ENCODE results near the gene KANK2. TPM values are rescaled to one million over a fixed set of nuclear protein-coding genes. Genes with fewer than 3 reads are reported as not detected.
A peak's percentile ranks its signal among the peaks of the same experiment; 100 is the strongest.

The KANK2 gene
- total and polyA plus RNA-seq, 2 of the 13 experiments (the other 11 are each of a cell fraction or from before 2014, with no cell fraction given): 5.7 to 12.9 TPM

- TF ChIP-seq ZNF318 (CRISPR knock-in tag; IDR thresholded peaks at IDR 0.05): no peak; the same call in 1 of the 2 replicates
- no peak for TF ChIP-seq YEATS4 (CRISPR knock-in tag; IDR thresholded peaks at IDR 0.05; ENCODE audit: borderline replicate concordance)
- TF ChIP-seq ZNF780A (CRISPR knock-in tag; IDR thresholded peaks at IDR 0.05): no peak
- TF ChIP-seq FOSL2 (CRISPR knock-in tag; IDR thresholded peaks at IDR 0.05): 0 out of 2 replicates have a peak, but pooled peaks have one; percentile 38
- TF ChIP-seq ZNF282 (IDR thresholded peaks at IDR 0.05; ENCODE audit: partially characterized antibody): no peak
- no peak for TF ChIP-seq NFE2L1 (CRISPR knock-in tag; IDR thresholded peaks at IDR 0.05; ENCODE audit: borderline replicate concordance)
- TF ChIP-seq SAP130 (CRISPR knock-in tag; IDR thresholded peaks at IDR 0.05; ENCODE audit: low read depth): no peak
- TF ChIP-seq ZNF674 (CRISPR knock-in tag; IDR thresholded peaks at IDR 0.05; ENCODE audit: low read depth): no peak
- TF ChIP-seq ZNF841 (CRISPR knock-in tag; IDR thresholded peaks at IDR 0.05; ENCODE audit: borderline replicate concordance): no peak
- TF ChIP-seq TRAFD1 (CRISPR knock-in tag; IDR thresholded peaks at IDR 0.05; ENCODE audit: borderline replicate concordance): 0 out of 2 replicates have a peak, but pooled peaks have one; percentile 51
- TF ChIP-seq ETS1 (CRISPR knock-in tag; IDR thresholded peaks at IDR 0.05): no peak
- TF ChIP-seq KDM5B (CRISPR knock-in tag; IDR thresholded peaks at IDR 0.05; ENCODE audit: borderline replicate concordance): no peak
- TF ChIP-seq SP4 (CRISPR knock-in tag; IDR thresholded peaks at IDR 0.05): 0 out of 2 replicates have a peak, but pooled peaks have one; percentile 11
- no peak for TF ChIP-seq GATA4 (IDR thresholded peaks at IDR 0.05; ENCODE audit: borderline replicate concordance, low read depth)
- no peak for TF ChIP-seq ZNF891 (CRISPR knock-in tag; IDR thresholded peaks at IDR 0.05)
- TF ChIP-seq CERS6 (CRISPR knock-in tag; IDR thresholded peaks at IDR 0.05): no peak
- 0 out of 2 replicates have a peak, but pooled peaks have one; percentile 31 for TF ChIP-seq TBX2 (CRISPR knock-in tag; IDR thresholded peaks at IDR 0.05; ENCODE audit: borderline replicate concordance)
Observed at GRCh38 chr19:11141937-11142527, 55.3 kb downstream of the KANK2 start (continued).

Measured in HepG2 (cell line).